Activated CD8-positive, alpha-beta memory T cell treated with anti-CD3 and anti-CD28 coated beads for 36 hours (primary cell): Measurements from ENCODE around the gene HACL1. TPM values are rescaled to one million over a fixed set of nuclear protein-coding genes. Genes with fewer than 3 reads are reported as not detected.
"Not testable (repeated sequence)": the region's sequence is repeated elsewhere in the genome, so short reads cannot be mapped to it uniquely, and the experiment has no call there.

ENCODE experiments used
- CTCF ChIA-PET: fragments of 350-600 bp; sonication (Branson Sonifier 250); formaldehyde crosslinking; loops from one replicate; lab custom pipeline; 2021; ENCODE audit warnings: antibody characterized with exemption; lab: Charles Lee
- POLR2A ChIA-PET: fragments of 350-600 bp; sonication (Branson Sonifier 250); formaldehyde crosslinking; loops from one replicate; lab custom pipeline; 2021; ENCODE audit warnings: antibody characterized with exemption; lab: Charles Lee
- total RNA-seq, 2 experiments: library from RNA; stranded (reverse); gene quantifications; one replicate each; pipeline ENCODE4 v1.2.3, GENCODE V29; 2021

Gene HACL1
- total RNA-seq, 2 experiments from 2014 or later = 30.7 to 35.6 TPM

- ChIA-PET POLR2A (no interaction called here), CTCF (no interaction called here)
These were observed 60.0 kb downstream of the HACL1 start for GRCh38 chr3:15541371-15541770.

GRCh38 chr3:15539066-15539465 lies 62.3 kb downstream of the HACL1 start:
- POLR2A ChIA-PET = no interaction called here
- CTCF ChIA-PET = no interaction called here

DNA sequence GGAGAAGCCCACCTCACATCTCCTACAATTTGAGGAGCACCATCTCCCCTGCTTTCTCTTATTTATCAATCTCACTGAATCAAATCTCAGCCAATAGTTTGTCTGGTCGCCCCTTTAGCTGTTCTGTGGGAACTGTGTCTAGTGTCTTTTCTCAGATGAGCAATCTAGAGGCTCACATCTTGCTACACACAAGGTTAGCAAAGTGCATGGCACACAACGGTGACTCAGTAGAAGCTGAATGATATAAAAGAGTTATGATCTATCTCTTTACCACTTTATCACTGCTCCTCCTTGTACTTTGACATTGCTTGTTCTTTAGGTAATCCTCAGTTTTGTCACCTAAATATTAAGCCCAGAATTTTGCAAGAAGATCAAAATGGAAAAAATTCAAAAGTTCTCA lies 63.0 kb downstream of the HACL1 start:
- ChIA-PET CTCF (no interaction called here), POLR2A (interaction anchor here (0.6 kb wide), 1 partner anchor 130 kb away, joined by 8 read pairs; no protein-coding TSS in a partner anchor)

- POLR2A ChIA-PET = no interaction called here
- CTCF ChIA-PET = no interaction called here
These were observed 64.5 kb downstream of the HACL1 start for GRCh38 chr3:15536856-15537255.

DNA sequence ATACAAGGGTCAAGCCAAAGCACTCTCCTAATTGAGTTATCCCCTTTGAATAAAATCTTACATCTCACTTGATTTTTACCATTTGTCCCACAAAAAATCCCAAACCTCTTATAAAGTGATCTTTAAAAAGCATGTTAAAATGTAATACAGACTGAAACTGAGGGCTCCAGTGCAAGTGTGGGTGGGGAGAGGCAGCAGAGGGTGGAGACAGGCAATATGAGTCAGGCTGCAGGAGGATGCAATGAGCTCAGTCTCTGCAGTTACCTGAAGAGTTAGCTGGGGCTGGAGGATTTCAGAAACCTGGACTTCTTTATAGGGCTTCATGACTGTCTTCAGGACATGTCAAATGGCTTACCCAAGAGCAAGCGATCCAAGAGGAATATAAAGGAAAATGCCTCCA lies 65.6 kb downstream of the HACL1 start:
- POLR2A ChIA-PET = no interaction called here

DNA sequence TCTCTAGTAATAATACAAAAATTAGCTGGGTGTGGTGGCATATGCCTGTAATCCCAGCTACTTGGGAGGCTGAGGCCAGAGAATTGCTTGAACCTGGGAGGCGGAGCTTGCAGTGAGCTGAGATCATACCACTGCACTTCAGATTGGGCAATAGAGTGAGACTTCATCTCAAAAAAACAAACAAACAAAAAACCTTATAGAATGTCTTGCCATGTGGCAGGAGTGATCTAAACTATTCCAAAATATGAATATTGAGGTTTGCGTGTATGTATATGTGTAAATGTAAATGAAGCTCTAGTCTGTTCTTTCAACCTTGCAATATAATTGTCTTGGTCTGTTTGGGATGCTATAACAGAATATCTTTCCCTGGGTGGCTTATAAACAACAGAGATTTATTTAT lies 68.8 kb downstream of the HACL1 start:
- POLR2A ChIA-PET = not testable (repeated sequence)

More for the DNA sequence above, 65.6 kb downstream of the HACL1 start:
- CTCF ChIA-PET = no interaction called here

GRCh38 chr3:15531346-15531745 lies 70.0 kb downstream of the HACL1 start:
- CTCF ChIA-PET = no interaction called here
- POLR2A ChIA-PET = no interaction called here

More for the DNA sequence above, 68.8 kb downstream of the HACL1 start:
- CTCF ChIA-PET = not testable (repeated sequence)

DNA sequence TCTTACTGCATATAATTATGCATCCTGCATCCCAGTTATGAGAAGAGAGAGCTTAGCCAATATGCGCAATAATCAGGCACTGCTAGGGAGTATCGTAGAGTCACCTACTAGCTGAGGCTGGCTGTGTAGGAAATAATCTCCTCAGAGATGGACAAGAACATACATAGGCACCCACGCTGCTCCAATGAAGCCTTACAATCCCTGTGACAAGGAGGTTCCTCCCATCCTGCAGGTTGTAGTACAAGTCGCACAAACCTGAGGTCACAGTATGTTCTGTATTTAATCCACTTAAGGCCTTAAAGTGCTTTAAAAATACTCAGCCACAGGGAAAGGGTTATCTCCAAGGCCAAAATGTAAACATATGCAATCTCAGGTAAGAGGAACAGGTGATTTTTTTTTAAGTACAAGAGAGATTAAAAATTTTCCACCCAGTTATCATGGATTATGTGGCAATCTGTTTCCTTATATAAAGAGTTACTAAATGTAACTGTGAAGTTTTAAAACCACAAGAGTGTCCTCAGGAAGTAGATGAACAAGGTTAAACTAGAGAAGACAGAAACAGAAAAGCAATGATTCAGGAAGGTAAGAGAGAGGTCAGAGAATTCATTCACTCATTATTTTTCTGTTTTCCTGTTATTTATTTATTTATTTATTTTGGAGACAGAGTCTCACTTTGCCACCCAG lies 72.4 kb downstream of the HACL1 start:
- ChIA-PET CTCF (interaction anchor here (1.2 kb wide), 1 partner anchor 9 kb away, joined by 3 read pairs; no protein-coding TSS in a partner anchor), POLR2A (no interaction called here)

DNA sequence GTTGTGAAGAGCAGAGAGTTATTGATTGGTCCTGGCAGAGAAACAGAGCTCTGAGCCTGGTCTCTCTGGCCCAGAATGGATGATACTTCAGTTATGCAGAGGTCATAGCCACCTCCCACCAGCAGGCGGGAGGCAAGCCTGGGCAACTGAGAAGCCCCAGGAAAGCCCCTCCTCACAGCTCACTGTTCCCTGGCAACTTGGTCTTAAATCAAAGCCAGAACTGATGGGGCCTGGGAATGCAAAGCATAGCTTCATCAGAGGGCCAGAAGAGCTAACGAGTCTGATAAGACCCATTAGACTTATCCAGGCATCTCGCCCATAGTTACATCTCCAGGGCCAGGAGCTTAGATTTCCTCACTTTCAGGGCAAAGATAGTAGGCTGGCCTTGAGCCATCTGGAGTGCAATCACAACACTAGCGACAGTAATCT lies 74.3 kb downstream of the HACL1 start:
- CTCF ChIA-PET = interaction anchor here (0.8 kb wide), 1 partner anchor 13 kb away, joined by 3 read pairs; no protein-coding TSS in a partner anchor

GRCh38 chr3:15525790-15526189 lies 75.6 kb downstream of the HACL1 start:
- ChIA-PET CTCF (no interaction called here), POLR2A (no interaction called here)

More for the DNA sequence above, 74.3 kb downstream of the HACL1 start:
- POLR2A ChIA-PET = no interaction called here

- ChIA-PET CTCF (no interaction called here), POLR2A (interaction anchor here (0.5 kb wide), 1 partner anchor 91 kb away, joined by 3 read pairs; no protein-coding TSS in a partner anchor)
These were observed 77.5 kb downstream of the HACL1 start for GRCh38 chr3:15523660-15524417.

DNA sequence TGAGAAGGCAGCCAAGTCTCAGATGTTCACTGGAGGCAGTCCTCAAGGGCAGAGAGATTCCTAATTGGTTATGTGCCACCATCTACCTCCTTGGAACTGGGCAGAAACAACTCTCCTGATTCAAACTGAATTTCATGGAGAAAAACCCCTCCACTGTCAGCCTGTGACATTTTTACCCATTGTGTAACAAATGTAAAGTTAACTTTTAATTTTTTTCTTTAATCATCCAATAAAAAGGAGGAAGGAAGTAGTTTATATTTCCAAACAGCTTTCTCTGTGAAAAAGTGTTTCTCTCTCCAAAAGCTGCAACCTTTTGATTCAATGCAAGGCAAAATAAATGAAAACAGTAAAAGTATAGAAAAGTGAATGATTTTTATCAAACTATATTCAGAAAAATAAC lies 79.4 kb downstream of the HACL1 start:
- CTCF ChIA-PET = interaction anchor here (0.6 kb wide), 1 partner anchor 500 kb away, joined by 3 read pairs; no protein-coding TSS in a partner anchor
- POLR2A ChIA-PET = no interaction called here

- ChIA-PET CTCF (interaction anchor here (0.6 to 0.7 kb wide), 2 partner anchors 67 to 499 kb away, joined by 3 read pairs; no protein-coding TSS in a partner anchor), POLR2A (no interaction called here)
These were observed 79.8 kb downstream of the HACL1 start, which contains the start of gene COLQ for GRCh38 chr3:15521573-15521965. COLQ (minus strand) TSS chr3:15521706; CDS start chr3:15521625, 81 bp downstream.

- ChIA-PET POLR2A (no interaction called here), CTCF (interaction anchor here (0.7 kb wide), 1 partner anchor 67 kb away, joined by 3 read pairs; no protein-coding TSS in a partner anchor)
These were observed 80.4 kb downstream of the HACL1 start for GRCh38 chr3:15520804-15521572.

DNA sequence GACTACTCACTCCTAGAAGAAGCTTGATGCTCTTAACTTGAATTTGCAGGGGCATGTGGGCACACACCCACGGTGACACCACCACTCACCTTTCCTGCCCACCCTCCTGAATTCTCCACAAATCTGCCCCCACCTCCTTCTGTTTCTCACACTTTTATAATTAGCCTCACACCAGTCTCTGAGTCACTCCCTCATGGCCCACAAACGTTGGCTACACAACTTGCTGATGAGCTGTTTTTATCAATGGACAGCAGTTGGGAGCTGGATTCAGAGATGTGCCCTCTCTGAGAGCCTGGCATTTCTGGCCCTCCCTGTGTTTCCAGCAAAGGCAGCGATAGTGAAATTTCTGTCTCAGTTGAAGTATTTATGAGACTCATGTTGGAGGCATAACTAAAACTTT lies 81.2 kb downstream of the HACL1 start:
- ChIA-PET POLR2A (no interaction called here), CTCF (interaction anchor here (1.1 kb wide), 1 partner anchor 8 kb away, joined by 3 read pairs; no protein-coding TSS in a partner anchor)

- CTCF ChIA-PET = no interaction called here
- POLR2A ChIA-PET = no interaction called here
These were observed 82.3 kb downstream of the HACL1 start for GRCh38 chr3:15519096-15519495.

DNA sequence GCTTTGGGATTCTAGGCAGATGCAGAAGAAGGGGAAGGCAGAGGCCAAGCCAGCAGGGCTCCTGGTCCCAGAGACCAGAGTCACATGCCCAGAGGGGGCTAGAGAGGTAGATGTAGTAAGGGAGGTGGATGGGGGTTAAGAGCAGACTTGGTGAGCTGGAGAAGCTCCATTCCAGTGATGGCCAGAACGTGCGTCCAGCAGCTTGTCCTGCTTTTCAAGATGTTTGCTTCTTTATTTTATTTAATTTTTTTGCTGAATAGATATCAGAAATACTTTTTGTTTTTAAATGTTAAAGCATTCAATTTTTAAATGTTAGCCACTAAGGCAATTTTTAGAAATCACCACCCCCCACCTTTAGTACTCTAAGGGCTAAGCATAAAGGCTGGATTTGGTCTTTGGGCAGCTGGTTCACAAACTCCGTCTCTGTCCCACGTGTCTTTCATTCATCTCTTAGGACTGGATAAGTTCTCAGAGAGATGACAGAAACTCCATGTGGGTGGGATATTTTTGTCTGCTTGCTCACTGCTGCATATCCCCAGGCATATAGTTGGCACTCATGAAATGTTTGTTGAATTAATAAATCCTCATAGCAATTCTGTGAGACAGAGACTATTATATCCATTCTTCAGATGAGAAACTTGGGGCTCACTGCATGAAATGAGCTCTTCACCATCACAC lies 86.6 kb downstream of the HACL1 start:
- ChIA-PET POLR2A (no interaction called here), CTCF (interaction anchor here (0.8 kb wide), 1 partner anchor 12 kb away, joined by 3 read pairs; no protein-coding TSS in a partner anchor)

- ChIA-PET POLR2A (no interaction called here), CTCF (interaction anchor here (0.8 kb wide), 1 partner anchor 13 kb away, joined by 3 read pairs; no protein-coding TSS in a partner anchor)
These were observed 87.3 kb downstream of the HACL1 start for GRCh38 chr3:15513810-15514662.
